GM12878 (cell line): ENCODE measurements around the gene GDPD2. TPM values are rescaled to one million over a fixed set of nuclear protein-coding genes. Genes with fewer than 3 reads are reported as not detected.

ENCODE experiments used
- ATAC-seq: fragments of 200-7000 bp; cut with Tn5 transposase; 3 replicates; pipeline ENCODE4 v1.9.1; 2020; ENCODE audit warnings: mild to moderate bottlenecking, moderate library complexity
- BruUV-seq: library from RNA; stranded (reverse); fragments of 400-500 nt; replicated peaks from 2 replicates; lab custom pipeline; 2021; lab: Mats Ljungman, UMichigan
- CTCF ChIA-PET: fragments of 300-600 bp; sonication (Branson Sonifier 250); formaldehyde crosslinking; extraction: SDS; loops from one replicate; lab custom pipeline; 2021; ENCODE audit warnings: inconsistent platforms; lab: Yijun Ruan, JAX
- POLR2A ChIA-PET: fragments of 350-600 bp; formaldehyde crosslinking; extraction: SDS; loops from one replicate; lab custom pipeline; 2021; ENCODE audit warnings: inconsistent platforms; lab: Charles Lee
- RAD21 ChIA-PET: fragments of 300-600 bp; sonication (Branson Sonifier 250); formaldehyde crosslinking; loops from one replicate; lab custom pipeline; 2023; ENCODE audit warnings: antibody characterized with exemption; ENCODE audit not compliant: unreplicated experiment; lab: Charles Lee
- SMC1A ChIA-PET: fragments of 300-600 bp; sonication (Branson Sonifier 250); formaldehyde crosslinking; loops from one replicate; lab custom pipeline; 2023; ENCODE audit not compliant: unreplicated experiment, uncharacterized antibody; lab: Charles Lee
- DNase-seq: peaks from one replicate; pipeline ENCODE4 v3.0.0-alpha.2; 2011; ENCODE audit warnings: low read depth, low spot score
- FAIRE-seq: peaks from 3 replicates; lab custom pipeline; 2011; peaks lifted over from hg19 to GRCh38; lab: Jason Lieb, UNC
- H2AFZ ChIP-seq: 2 replicates; pipeline ENCODE4 v1.6.0; 2011; ENCODE audit warnings: low read depth, low read length, control low read depth; ENCODE audit not compliant: control insufficient read depth
- H3K27ac ChIP-seq: 2 replicates; pipeline ENCODE4 v1.5.1; 2011; ENCODE audit warnings: control low read depth; ENCODE audit not compliant: control insufficient read depth, insufficient read depth
- H3K27me3 ChIP-seq, 2 experiments: replicated peaks in 1 of 2; 2 replicates each; pipeline versions ENCODE4 v1.6.0 to v1.6.1; 2011; ENCODE audit warnings: low read length in 1 of 2; ENCODE audit not compliant: control insufficient read depth in 2 of 2, insufficient read depth in 2 of 2
- H3K36me3 ChIP-seq, 2 experiments: 2 replicates each; pipeline ENCODE4 v1.5.1; 2011; ENCODE audit warnings: low read length in 1 of 2; ENCODE audit not compliant: control insufficient read depth in 2 of 2, insufficient read depth in 2 of 2
- H3K4me1 ChIP-seq: 2 replicates; pipeline ENCODE4 v1.6.1; 2011; ENCODE audit warnings: mild to moderate bottlenecking, low read length, moderate library complexity, mixed read lengths; ENCODE audit not compliant: control insufficient read depth, insufficient read depth
- H3K4me2 ChIP-seq: 2 replicates; pipeline ENCODE4 v1.6.0; 2011; ENCODE audit warnings: control low read depth; ENCODE audit not compliant: control insufficient read depth, insufficient read depth
- H3K4me3 ChIP-seq: fragments of 200-600 bp; sonication (generic); 2 replicates; pipeline ENCODE4 v1.5.1; 2016
- H3K79me2 ChIP-seq: 2 replicates; pipeline ENCODE4 v1.6.0; 2011; ENCODE audit warnings: low read length; ENCODE audit not compliant: control insufficient read depth, insufficient read depth
- H3K9ac ChIP-seq: 2 replicates; pipeline ENCODE4 v1.8.0; 2011; ENCODE audit warnings: low read length, control low read depth, mixed read lengths; ENCODE audit not compliant: control insufficient read depth, insufficient read depth
- H3K9me3 ChIP-seq: replicated peaks from 3 replicates; pipeline ENCODE4 v1.5.1; 2011; ENCODE audit warnings: mild to moderate bottlenecking, low read length; ENCODE audit not compliant: control insufficient read depth, insufficient read depth
- H4K20me1 ChIP-seq: 2 replicates; pipeline ENCODE4 v1.6.0; 2011; ENCODE audit not compliant: control insufficient read depth, insufficient read depth
- BRCA1 ChIP-seq: IDR thresholded peaks from 2 replicates; pipeline ENCODE4 v1.6.1; 2011; ENCODE audit warnings: low read depth, low read length, improper control_type of control experiment
- EED ChIP-seq: sonication (generic); IDR thresholded peaks from 2 replicates; pipeline ENCODE4 v1.6.1; 2016; ENCODE audit warnings: antibody characterized with exemption, low read depth
- IKZF1 ChIP-seq: fragments of 450-650 bp; conservative IDR thresholded peaks from 2 replicates; pipeline ENCODE4 v1.6.1; 2017; ENCODE audit warnings: antibody characterized with exemption, mild to moderate bottlenecking
- IKZF2 ChIP-seq, 2 experiments: fragments of 450-650 bp; IDR thresholded peaks; 2 replicates each; pipeline ENCODE4 v1.6.1; 2017; ENCODE audit warnings: mild to moderate bottlenecking in 2 of 2, moderate library complexity in 2 of 2
- IRF4 ChIP-seq: IDR thresholded peaks from 2 replicates; pipeline ENCODE4 v1.6.1; 2011; ENCODE audit warnings: low read depth, low read length
- SPI1 ChIP-seq: IDR thresholded peaks from 2 replicates; pipeline ENCODE4 v1.6.1; 2011; ENCODE audit warnings: low read depth, mild to moderate bottlenecking, low read length, moderate library complexity, borderline replicate concordance; ENCODE audit not compliant: insufficient read depth
- YY1 ChIP-seq: IDR thresholded peaks from 2 replicates; pipeline ENCODE4 v1.6.1; 2011; ENCODE audit warnings: low read depth, mild to moderate bottlenecking, low read length
- WGBS: methylation state at CpG from one replicate; pipeline ENCODE4 v1.1.6; 2016; ENCODE audit warnings: low lambda C conversion rate; ENCODE audit not compliant: insufficient replicate concordance, insufficient coverage; ENCODE audit errors: missing lambda C conversion rate; 5-methylcytosine and 5-hydroxymethylcytosine counted together
- in situ Hi-C: fragments of 300-500 bp; cut with MboI; formaldehyde crosslinking; loops from 9 replicates; pipeline ENCODE4 v1.14.3; 2018; ENCODE audit warnings: mixed read lengths
- intact Hi-C: fragments of 100-400 bp; cut with micrococcal nuclease; formaldehyde crosslinking; loops from one replicate; pipeline ENCODE4 v1.14.2; 2022; ENCODE audit not compliant: unreplicated experiment
- polyA plus RNA-seq, 11 experiments: library from polyadenylated mRNA; depleted of rRNA in 4 of 11; unstranded in 6 of 11; stranded (reverse) in 5 of 11; fragments of >200 nt; fragmentation: Nextera tagmentation in 4 of 11; fragmentation: Illumina TruSeq in 1 of 11; extraction: Ambion mirVana in 4 of 11; extraction: Trizol in 1 of 11; gene quantifications; 1 replicate in 1 of 11; 2 replicates in 10 of 11; pipeline versions ENCODE4 v1.2.1 to v1.2.3, GENCODE V29; 2011 to 2016; ENCODE audit warnings: inconsistent platforms in 2 of 11, missing spikeins in 2 of 11, low read depth in 1 of 11
- total RNA-seq, 4 experiments: library from RNA; depleted of rRNA in 3 of 4; stranded (reverse); fragments of >200 nt in 3 of 4; fragmentation: Illumina TruSeq in 1 of 4; extraction: Trizol in 1 of 4; gene quantifications; 2 replicates each; pipeline versions ENCODE4 v1.2.1 to v1.2.3, GENCODE V29; 2013 to 2021

GDPD2 gene
- total and polyA plus RNA-seq, 10 of the 15 experiments (the other 5 are each of a cell fraction or from before 2014, with no cell fraction given), result 0.04 to 0.11 (median 0.09) TPM; not detected in 7

- peak; percentile 11; the same call in 1 of the 3 replicates for ATAC-seq
- WGBS, result 1% methylated on average over 5 of the region's 5 CpGs
- H3K9ac ChIP-seq, result no peak overlapping the region
- SMC1A ChIA-PET, result no interaction called here
- no TSS peak for BruUV-seq
- POLR2A ChIA-PET, result no interaction called here
- H4K20me1 ChIP-seq, result no peaks in the 10 kb centered on the region
- H3K4me1 ChIP-seq, result peaks cover 12% of the 10 kb centered on the region
- no peaks in the 10 kb centered on the region for H3K79me2 ChIP-seq
- intact Hi-C loops, result no loop called here
- no peak for DNase-seq
- in situ Hi-C loops, result loop anchor here (10.0 kb wide), 1 partner anchor 212 kb away; no protein-coding TSS in a partner anchor
- CTCF ChIA-PET, result interaction anchor here (1.7 to 2.1 kb wide), 3 partner anchors 9 to 211 kb away, joined by 5 to 12 read pairs (median 11); partner anchors contain the start of gene DLG3
- RAD21 ChIA-PET, result interaction anchor here (1.7 kb wide), 1 partner anchor 97 kb away, joined by 3 read pairs; no protein-coding TSS in a partner anchor
- H3K4me2 ChIP-seq, result peak overlapping the region; percentile 71; the same call in 1 of the 2 replicates
- H3K27me3 ChIP-seq, result no peaks in the 10 kb centered on the region
- H3K9me3 ChIP-seq, result no peaks in the 10 kb centered on the region
- H3K27ac ChIP-seq, result no peak overlapping the region
- H3K36me3 ChIP-seq, result no peaks in the 10 kb centered on the region
- H3K4me3 ChIP-seq, result no peak overlapping the region
- peak; percentile 63 for TF ChIP-seq EED
- peak; percentile 84 for TF ChIP-seq SPI1
- no peak for TF ChIP-seq BRCA1
- TF ChIP-seq IKZF1, result peak; percentile 51
- TF ChIP-seq IKZF2 (IDR thresholded peaks at IDR 0.05), result peak; percentile 67 to 69
- no peak for TF ChIP-seq YY1
- peak; percentile 53; the same call in 1 of the 2 replicates for TF ChIP-seq IRF4
- FAIRE-seq, result no peak
- H2AFZ ChIP-seq, result no peak overlapping the region
Observed at GRCh38 chrX:70453024-70453618, 30.0 kb downstream of the GDPD2 start.
